DMS53 (cell line): Measurements from ENCODE around the gene NUP35.

ENCODE experiments used
- DNase-seq: peaks from one replicate; lab custom pipeline; 2025; lab: John Stamatoyannopoulos, UW

NUP35 gene, protein sequence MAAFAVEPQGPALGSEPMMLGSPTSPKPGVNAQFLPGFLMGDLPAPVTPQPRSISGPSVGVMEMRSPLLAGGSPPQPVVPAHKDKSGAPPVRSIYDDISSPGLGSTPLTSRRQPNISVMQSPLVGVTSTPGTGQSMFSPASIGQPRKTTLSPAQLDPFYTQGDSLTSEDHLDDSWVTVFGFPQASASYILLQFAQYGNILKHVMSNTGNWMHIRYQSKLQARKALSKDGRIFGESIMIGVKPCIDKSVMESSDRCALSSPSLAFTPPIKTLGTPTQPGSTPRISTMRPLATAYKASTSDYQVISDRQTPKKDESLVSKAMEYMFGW

DNA sequence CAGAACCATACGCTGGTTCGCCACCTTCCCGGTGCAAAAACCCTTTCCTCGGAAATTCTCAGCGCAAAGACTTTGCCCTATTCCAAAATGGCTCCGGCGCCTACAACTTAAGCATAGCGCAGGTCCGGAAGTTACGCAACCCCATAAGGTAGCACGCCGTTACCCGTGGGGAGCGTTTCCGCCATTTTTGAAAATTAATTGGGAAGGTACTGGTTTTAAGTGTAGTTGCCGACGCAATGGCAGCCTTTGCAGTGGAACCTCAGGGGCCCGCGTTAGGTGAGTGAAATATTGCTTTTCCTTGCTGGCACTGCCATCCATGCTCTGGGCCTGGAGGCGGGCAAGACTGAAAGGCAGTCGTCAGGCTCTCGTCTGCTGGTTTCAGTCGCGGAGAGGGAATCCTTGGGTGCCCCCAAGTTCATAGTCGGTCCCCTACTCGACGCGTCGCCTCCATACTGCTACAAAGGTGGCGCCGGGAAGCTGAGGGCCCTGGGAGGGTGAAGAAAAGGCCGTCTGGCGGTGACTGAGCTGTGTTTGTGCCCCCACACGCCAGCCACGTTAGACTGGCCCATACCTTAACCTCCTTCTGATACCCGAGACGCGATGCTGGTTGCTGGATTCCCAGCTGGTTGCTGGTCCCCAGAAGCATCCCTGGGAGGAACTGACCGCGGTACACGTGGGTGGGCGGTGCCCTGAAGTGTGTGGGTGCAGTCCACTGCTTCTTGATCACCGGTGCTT lies at the start of gene NUP35:
TSS of gene NUP35 (plus strand) at position 222 of the 735 bp plus-strand sequence. CDS start at position 237, 15 bp downstream.
- peak; percentile 100 for DNase-seq

GRCh38 chr2:183078163-183078463 lies 46.1 kb upstream of the NUP35 start:
- no peak for DNase-seq

DNA sequence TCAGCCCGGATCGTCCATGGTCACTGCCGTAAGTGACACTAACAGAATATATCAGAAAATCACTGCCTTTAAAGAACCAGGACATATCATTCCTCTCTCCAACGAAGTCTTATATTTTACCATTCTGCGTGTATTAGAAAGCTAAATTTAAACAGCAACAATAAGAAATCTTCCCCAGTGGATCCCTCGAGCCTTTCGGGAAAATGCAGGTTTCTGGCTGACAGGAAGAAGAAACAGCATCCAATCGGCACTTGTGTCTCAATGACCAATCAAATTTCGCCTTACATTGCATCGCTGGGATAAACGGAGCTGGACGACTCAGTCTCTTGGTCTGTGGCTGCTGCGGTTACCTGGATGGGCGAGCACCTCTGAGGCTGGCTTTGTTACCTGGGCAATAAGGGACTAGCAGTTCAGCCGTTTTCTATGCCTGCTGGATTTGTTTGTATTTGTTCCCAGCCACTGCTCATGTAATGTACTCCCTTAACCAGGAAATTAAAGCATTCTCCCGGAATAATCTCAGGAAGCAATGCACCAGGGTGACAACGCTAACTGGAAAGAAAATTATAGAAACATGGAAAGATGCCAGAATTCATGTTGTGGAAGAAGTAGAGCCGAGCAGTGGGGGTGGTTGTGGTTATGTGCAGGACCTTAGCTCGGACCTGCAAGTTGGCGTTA lies 45.6 kb upstream of the NUP35 start, which contains the start of gene DUSP19:
TSS of gene DUSP19 (plus strand) at position 284 of the 675 bp plus-strand sequence. CDS start at position 471, 187 bp downstream.
- DNase-seq: peak; percentile 100

GRCh38 chr2:183079139-183079775 lies 45.0 kb upstream of the NUP35 start:
- peak; percentile 75 for DNase-seq

DNA sequence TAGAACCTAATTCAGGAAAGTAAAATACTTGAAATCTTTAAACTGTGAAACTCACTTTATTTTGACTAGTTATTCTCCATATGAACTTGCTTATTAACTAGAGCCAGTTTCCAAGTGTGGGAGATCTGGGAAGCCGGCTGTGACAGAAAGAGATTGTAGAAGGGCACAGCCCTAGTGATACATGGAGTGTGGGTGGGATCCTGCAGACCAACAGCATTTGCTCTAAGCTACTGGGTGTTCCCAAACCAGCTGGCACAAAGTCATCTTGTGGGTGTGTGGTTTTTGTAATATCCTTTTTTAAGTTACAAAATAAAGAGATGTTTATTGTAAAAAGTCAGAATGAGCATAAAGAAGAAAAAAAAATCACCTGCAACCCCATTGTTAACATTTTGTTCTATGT lies 42.3 kb upstream of the NUP35 start:
- DNase-seq: no peak

GRCh38 chr2:183088061-183088460 lies 36.2 kb upstream of the NUP35 start:
- DNase-seq: no peak

DNA sequence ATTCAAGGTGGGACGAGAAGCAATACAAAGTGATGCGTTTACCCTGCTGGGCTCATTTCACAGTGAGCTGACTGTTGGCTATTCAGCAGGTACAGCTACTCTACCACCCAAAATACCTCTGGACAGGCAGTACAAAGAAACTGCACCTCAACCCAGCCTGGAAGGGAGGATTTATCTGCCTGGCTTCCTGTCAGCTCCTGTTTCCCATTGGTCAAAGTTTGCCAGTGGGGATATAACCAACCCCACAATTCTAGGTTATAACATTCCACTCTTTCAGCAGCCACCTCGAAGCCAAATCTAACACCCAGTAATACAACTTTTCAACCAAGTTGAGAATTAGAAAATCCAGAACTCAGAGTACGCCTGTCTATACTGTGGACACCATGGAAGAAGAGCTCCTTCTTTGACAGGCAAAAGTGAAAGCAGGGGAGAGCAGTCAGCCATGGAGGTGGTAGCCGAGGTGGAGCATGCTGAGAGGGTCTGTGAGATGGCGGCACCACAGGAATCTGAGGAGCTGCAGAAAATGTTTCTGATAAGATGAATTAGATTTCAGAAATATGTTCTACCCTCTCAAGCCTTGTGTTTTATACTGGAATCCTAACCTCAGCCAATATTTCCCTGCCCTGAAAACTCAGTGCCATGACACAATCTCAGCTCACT lies 34.9 kb upstream of the NUP35 start:
- DNase-seq: peak; percentile 34

DNA sequence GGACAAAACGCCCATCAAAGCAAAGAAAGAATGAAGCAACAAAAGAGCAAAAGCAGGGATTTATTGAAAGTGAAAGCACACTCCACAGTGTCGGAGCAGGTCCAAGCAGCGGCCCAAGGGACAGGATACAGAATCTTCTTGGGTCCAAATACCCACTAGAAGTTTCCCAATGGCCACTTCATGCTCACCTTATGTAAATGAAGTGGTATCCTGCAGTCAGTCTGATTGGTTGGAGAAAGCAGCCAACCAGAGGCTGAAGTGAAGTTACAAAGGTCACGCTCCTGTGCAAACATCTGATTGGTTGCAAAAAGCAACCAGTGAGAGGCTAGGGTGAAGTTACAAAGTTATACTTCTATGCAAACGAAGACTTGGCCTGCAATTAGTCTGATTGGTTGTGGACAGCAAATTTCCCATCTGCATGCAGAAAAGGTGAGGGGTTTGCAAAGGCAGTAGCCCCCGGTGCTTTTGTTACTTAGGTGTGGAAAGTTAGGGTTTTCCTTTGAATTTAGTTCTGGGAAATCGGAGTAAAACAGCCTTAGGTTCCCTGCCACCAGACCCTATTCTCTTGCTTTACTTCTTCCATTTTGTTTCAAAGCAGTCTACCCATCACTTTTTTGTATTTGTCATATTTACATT lies 32.8 kb upstream of the NUP35 start:
- no peak for DNase-seq

GRCh38 chr2:183091954-183092345 lies 32.3 kb upstream of the NUP35 start:
- no peak for DNase-seq

DNA sequence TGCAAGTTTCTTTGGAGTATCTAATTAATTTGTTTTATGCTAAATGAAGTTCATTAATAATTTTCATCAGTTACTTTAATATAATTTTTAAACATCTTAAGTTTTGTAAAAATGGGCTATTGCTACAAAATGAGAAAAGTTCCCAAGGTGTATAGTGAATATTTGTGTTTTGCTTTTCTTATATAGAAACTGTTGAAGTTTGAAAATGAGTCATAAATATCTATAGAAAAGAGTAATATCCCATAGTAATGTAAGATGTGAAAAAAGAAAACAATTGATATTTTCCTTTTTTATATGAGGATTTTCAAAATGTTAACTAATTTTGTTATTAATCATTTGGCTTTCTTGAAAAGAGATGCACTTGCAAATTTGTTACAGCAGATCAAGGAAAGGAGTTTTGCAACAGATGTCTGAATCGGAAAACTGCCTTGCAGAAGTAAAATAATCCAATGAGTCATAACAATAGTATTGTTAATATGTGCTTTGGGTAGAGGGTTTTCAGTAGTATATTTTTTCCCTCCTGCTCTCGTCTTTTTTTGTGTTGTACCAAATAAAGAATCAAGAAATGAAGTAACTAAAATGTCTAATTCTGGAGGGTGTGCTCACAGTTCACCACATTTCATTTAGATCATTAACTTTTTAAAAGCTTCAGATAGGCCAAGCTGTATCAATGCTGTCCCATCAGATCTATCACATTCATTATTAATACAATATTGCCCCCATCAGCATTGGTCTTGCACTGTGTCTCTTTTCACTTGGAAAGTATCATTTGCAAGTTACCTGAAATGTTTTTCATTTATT lies 30.2 kb upstream of the NUP35 start:
- peak; percentile 32 for DNase-seq

DNA sequence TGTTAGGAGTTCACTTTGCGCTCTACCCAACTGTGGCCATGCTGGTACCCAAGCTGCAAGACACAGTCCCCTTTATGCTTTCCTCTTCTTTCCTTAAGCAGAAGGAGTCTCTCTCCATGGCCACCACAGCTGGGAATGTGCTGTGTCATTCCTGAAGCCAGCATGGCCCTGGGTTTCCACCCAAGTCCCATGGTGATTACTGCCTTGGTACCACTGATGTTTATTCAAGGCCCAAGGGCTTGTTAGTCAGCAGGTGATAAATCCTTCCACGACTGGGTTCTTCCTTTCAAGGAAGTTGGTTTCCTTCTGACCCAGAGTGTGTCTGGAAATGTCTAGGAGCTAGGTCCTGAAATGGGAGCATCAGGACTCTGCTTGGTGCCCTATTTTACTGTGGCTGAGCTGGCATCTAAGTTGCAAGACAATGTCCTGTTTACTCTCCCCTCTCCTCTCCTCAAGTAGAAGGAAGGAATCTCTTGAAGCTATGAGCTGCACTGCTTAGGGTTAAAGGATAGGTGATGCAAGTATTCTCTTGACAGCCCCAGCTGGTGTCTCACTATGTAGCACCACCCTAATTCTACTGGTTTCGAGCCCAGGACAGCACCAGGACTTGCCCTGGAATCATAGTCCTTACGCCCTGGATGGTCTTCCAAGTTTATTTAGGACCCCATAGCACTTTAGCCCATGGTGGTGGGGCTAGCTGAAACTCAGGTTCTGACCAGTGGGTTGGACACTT lies 18.7 kb upstream of the NUP35 start:
- no peak for DNase-seq

DNA sequence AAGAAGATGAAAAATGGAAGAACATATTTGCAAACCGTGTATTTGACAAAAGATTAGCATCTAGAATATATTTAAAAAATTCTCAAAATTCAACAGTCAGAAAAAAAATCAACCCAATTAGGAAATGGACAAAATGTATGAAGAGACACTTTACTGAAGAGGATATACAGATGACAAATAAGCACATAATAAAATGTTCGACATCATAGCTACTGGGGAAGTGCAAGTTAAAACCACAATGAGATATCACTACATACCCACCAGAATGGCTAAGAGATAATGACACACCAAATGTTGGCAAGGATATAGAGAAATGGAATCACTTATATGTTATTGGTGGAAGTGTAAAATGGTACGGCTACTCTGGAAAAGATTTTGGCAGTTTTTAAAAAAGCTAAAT lies 11.7 kb upstream of the NUP35 start:
- no peak for DNase-seq

DNA sequence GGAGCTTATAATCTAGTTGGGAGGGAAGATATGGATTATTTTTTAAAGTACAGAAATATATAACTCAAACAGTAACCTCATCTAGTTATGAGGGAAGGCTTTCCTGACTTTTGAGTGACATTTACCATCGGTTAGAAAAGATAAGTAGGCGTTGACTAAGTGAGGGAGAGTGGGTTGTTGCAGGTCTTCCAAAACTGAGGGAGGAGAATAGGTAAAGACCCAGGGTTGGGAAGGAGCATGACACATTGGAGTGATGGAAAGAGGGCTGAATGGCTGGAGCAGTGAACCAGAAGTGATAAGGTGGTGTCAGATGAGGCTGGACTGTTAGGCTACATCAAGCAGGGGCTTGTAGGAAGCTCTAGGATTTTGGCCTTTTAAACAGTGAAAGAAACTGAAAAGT lies 10.6 kb upstream of the NUP35 start:
- DNase-seq: no peak

DNA sequence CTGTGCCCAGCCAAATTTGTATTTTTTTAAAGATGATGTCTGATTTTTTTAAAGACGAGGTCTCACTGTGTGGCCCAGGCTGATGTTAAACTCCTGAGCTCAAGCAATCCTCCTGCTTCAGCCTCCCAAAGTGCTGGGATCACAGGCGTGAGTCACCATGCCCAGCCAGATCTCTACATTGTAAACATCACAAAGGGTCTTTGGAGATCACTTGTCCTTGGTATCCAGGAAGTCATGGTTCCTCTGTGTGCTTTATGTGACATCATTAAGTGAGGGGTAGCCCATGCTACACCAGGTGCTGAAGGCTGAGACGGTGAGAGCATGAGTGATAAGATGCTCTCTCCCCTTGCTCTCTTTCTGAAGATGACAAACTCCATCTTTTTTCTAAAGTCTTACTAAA lies 7.0 kb upstream of the NUP35 start:
- peak; percentile 96 for DNase-seq

DNA sequence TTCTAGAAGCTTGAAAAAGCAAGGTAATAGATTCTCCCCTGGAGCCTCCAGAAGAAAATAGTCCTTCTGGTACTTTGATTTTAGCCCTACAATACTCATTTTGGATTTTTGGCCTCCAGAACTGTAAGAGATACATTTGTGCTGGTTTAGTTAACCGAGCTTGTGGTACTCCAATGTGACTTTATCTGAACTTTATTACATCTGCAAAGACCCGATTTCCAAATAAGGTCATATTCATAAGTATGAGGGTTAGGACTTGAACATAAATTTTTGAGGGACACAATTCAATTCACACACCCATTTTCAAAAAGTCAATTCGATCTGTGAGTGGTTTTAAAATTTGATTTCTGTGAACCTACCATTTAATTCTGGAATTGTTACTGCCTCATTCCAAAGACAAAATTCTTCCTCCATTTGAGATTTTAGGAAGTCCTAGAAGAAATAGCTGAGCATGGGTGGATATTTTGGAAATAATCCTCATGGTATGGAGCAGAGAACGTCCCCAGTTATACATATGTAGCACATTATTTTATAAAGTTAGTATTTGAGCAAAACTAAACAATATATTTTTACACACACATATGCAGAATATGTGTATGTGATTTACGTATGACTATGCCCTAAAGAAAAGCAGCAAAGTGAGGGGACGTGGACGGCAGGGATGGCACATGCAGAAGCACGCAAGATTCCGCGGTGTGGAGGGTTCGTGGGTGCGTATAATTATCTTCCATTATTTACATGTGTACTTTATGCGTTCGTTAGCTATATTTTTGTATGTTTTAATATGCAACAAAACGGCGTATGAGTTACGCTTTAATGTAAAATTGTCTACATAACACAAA lies 905 bp upstream of the NUP35 start:
- peak; percentile 85 for DNase-seq

DNA sequence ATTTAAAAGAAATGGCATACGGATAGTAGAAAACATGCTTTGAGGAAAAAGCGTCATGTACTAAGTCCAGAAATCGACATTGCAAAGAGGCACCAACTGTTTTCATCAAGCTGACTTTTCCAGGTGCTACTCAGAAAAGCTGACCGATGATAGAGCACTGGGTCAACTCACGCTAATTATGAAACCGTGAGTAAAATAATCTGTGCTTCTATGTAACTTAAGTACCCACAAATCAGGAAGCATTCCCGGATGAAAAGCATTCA lies 353 bp upstream of the NUP35 start:
- DNase-seq: no peak

GRCh38 chr2:183124957-183125255 lies 663 bp downstream of the NUP35 start:
- DNase-seq: no peak

DNA sequence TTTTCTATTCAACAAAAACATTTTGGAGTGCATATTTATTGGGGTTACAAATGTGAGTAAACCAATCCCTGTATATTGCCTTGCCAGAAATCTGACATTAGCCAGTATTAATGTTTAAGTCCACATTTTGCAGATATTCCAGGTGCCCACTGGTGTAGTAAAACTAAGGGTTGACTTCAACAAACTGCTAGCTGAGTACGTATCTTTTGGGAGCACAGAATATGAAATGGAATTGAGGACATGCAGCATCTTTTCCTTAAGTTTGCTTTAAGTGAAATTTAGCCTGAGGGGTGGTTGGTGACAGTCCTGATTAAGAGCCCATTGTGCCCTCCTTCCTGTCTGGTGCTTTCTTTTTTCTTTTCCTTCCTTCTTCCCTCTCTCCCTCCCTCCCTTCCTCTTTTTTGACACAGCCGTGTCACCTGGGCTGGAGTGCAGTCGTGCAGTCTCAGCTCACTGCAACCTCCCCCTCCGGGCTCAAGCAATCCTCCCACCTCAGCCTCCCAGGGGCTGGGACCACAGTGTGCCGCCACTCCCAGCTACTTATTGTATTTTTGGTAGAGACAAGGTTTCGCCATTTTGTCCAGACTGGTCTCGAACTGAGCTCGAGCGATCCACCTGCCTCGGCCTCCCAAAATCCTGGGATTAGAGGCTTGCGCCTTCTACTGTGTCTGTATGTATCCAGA lies 1.6 kb downstream of the NUP35 start:
- no peak for DNase-seq

DNA sequence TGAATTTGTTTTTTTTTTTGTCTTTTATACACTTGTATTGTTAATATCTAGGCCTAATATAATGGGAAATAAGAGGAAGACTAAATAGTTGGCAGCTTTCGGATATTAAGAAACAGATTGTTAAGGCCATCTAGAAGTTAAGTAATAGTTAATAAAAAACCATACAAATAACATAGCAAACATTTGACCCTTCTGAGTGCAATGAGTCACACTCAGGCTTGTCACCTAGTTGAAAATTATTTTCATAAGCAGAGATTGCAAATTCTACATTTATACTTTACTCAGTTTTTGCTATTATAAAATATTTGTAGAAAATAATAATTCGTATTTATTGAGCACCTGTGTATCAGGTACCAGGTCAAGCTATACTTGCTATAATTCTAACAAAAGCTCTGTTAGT lies 2.4 kb downstream of the NUP35 start:
- DNase-seq: peak; percentile 37
